Transverse colon (tissue), 4 donors: ENCODE measurements around the gene DCST1. TPM values are rescaled to one million over a fixed set of nuclear protein-coding genes. Genes with fewer than 3 reads are reported as not detected.

Experiments
- DNase-seq: peaks from one replicate; pipeline ENCODE4 v3.0.0-alpha.2; 2019
- H3K27ac ChIP-seq, 4 donors: fragments of 200-600 bp; sonication (generic); 2 replicates each; pipeline ENCODE4 v1.5.1; 2016 to 2018; ENCODE audit warnings: inconsistent platforms in 4 of 4
- H3K27me3 ChIP-seq: fragments of 200-600 bp; sonication (generic); 2 replicates; pipeline ENCODE4 v1.5.1; 2017; ENCODE audit warnings: inconsistent platforms
- H3K36me3 ChIP-seq, 4 donors: fragments of 200-600 bp; sonication (generic); 2 replicates each; pipeline ENCODE4 v1.5.1; 2017 to 2019; ENCODE audit warnings: inconsistent platforms in 4 of 4
- H3K4me1 ChIP-seq, 4 donors: fragments of 200-600 bp; sonication (generic); 2 replicates each; pipeline ENCODE4 v1.5.1; 2017 to 2020; ENCODE audit warnings: inconsistent platforms in 4 of 4
- H3K4me3 ChIP-seq, 4 donors: fragments of 200-600 bp; sonication (generic); 1 replicate in 1 of 4; 2 replicates in 3 of 4; pipeline versions ENCODE4 v1.5.1 to v1.6.1; 2017 to 2019; ENCODE audit warnings: inconsistent platforms in 4 of 4
- H3K9me3 ChIP-seq, 2 donors: fragments of 200-600 bp; sonication (generic); 2 replicates each; pipeline ENCODE4 v1.5.1; 2017 to 2019; ENCODE audit warnings: inconsistent platforms in 2 of 2
- EP300 ChIP-seq: sonication (generic); formaldehyde crosslinking; IDR thresholded peaks from one replicate; pipeline ENCODE4 v1.6.1; 2017; ENCODE audit warnings: antibody characterized with exemption, low read depth
- POLR2A ChIP-seq: fragments of 450-650 bp; IDR thresholded peaks from one replicate; pipeline ENCODE4 v1.6.1; 2016; ENCODE audit warnings: antibody characterized with exemption, mild to moderate bottlenecking, moderate library complexity
- POLR2AphosphoS5 ChIP-seq, 3 donors: sonication (generic); formaldehyde crosslinking; IDR thresholded peaks; one replicate each; pipeline ENCODE4 v1.6.1; 2016; ENCODE audit warnings: antibody characterized with exemption in 3 of 3
- WGBS, 2 donors: methylation state at CpG; one replicate each; pipeline ENCODE4 v1.1.5; 2018; ENCODE audit warnings: low coverage in 1 of 2; 5-methylcytosine and 5-hydroxymethylcytosine counted together
- in situ Hi-C, 4 donors: fragments of 200-750 bp; cut with MboI; loops; one replicate each; pipeline versions ENCODE4 v1.15.0 to v1.15.1; 2017; ENCODE audit warnings: low sequenced_read_pairs in 3 of 4, low pct_ligation_motif_present in 1 of 4, low pct_unique_long_range_greater_than_20kb in 1 of 4
- intact Hi-C: fragments of 100-400 bp; cut with DNase I; formaldehyde crosslinking; loops from one replicate; pipeline ENCODE4 v1.15.1; 2023; ENCODE audit warnings: low total_unique reads
- total RNA-seq, 4 donors: library from RNA; depleted of rRNA; stranded (reverse); fragments of >200 nt; gene quantifications; one replicate each; pipeline ENCODE4 v1.1.0, GENCODE V29; 2016
- TF ChIP-seq, protein P1 (sequence below), 5 experiments: fragments of 200-600 bp in 3 of 5; fragments of 450-650 bp in 2 of 5; sonication (generic) in 3 of 5; IDR thresholded peaks; 1 replicate in 2 of 5; 2 replicates in 3 of 5; pipeline ENCODE4 v1.5.1; 2016 to 2017; ENCODE audit warnings: antibody characterized with exemption in 5 of 5, inconsistent platforms in 3 of 5, mild to moderate bottlenecking in 2 of 5, moderate library complexity in 1 of 5

DCST1 gene
- total RNA-seq, 4 donors from 2014 or later = 0.32 to 0.41 TPM; not detected in 2

- peak; percentile 26 for DNase-seq
- intact Hi-C loops = no loop called here
- TF ChIP-seq, protein P1, sequence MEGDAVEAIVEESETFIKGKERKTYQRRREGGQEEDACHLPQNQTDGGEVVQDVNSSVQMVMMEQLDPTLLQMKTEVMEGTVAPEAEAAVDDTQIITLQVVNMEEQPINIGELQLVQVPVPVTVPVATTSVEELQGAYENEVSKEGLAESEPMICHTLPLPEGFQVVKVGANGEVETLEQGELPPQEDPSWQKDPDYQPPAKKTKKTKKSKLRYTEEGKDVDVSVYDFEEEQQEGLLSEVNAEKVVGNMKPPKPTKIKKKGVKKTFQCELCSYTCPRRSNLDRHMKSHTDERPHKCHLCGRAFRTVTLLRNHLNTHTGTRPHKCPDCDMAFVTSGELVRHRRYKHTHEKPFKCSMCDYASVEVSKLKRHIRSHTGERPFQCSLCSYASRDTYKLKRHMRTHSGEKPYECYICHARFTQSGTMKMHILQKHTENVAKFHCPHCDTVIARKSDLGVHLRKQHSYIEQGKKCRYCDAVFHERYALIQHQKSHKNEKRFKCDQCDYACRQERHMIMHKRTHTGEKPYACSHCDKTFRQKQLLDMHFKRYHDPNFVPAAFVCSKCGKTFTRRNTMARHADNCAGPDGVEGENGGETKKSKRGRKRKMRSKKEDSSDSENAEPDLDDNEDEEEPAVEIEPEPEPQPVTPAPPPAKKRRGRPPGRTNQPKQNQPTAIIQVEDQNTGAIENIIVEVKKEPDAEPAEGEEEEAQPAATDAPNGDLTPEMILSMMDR (IDR thresholded peaks at IDR 0.05) = no peak
- TF ChIP-seq POLR2AphosphoS5 (IDR thresholded peaks at IDR 0.05) = no peak
- no peak for TF ChIP-seq EP300
- TF ChIP-seq POLR2A = no peak
- H3K27ac ChIP-seq = peak overlapping the region; percentile 96 to 100 (median 98)
- H3K4me3 ChIP-seq = no peak overlapping the region
- H3K9me3 ChIP-seq = no peaks in the 10 kb centered on the region
- WGBS, 2 donors = 27 to 34% methylated on average over 2 to 8 of the region's 8 CpGs
- peaks cover 36 to 81% (median 70%) of the 10 kb centered on the region in 4 donors for H3K4me1 ChIP-seq
- H3K27me3 ChIP-seq = no peaks in the 10 kb centered on the region
- in situ Hi-C loops = no loop called here
- peaks cover 0 to 12% (median 2%) of the 10 kb centered on the region in 4 donors for H3K36me3 ChIP-seq
Observed at GRCh38 chr1:155013632-155014031, 20.0 kb upstream of the DCST1 start.

DNA sequence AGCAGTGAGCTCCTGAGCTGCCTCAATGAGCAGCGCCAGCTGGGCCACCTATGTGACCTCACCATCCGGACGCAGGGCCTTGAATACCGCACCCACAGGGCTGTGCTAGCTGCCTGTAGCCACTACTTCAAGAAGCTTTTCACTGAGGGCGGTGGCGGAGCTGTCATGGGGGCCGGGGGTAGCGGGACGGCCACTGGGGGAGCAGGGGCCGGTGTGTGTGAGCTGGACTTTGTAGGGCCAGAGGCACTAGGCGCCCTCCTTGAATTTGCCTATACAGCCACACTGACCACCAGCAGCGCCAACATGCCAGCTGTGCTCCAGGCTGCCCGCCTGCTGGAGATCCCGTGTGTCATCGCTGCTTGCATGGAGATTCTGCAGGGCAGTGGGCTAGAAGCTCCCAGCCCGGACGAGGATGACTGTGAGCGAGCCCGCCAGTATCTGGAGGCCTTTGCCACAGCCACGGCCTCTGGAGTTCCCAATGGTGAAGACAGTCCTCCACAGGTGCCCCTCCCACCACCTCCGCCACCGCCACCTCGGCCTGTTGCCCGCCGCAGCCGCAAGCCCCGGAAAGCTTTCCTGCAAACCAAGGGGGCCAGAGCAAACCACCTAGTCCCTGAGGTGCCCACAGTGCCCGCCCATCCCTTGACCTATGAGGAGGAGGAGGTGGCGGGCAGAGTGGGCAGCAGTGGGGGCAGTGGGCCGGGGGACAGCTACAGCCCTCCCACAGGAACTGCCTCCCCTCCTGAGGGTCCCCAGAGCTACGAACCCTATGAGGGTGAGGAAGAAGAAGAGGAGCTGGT, 18.7 kb upstream of the DCST1 start:
- TF ChIP-seq POLR2A (no peak), EP300 (no peak), POLR2AphosphoS5 (IDR thresholded peaks at IDR 0.05) (no peak)
- TF ChIP-seq, protein P1 (IDR thresholded peaks at IDR 0.05) = no peak
- Histone ChIP-seq H3K27ac (peak overlapping the region; percentile 85 to 96 (median 91)), H3K36me3 (peaks cover 0 to 12% (median 2%) of the 10 kb centered on the region in 4 donors), H3K9me3 (no peaks in the 10 kb centered on the region), H3K4me3 (no peak overlapping the region), H3K4me1 (peaks cover 36 to 68% (median 60%) of the 10 kb centered on the region in 4 donors), H3K27me3 (no peaks in the 10 kb centered on the region)
- 94% methylated on average over 29 of the region's 31 CpGs; no CpG with 5 or more reads in 1 of the 2 donors for WGBS, 2 donors
- DNase-seq = no peak
- in situ Hi-C loops = no loop called here
- intact Hi-C loops = no loop called here

DNA sequence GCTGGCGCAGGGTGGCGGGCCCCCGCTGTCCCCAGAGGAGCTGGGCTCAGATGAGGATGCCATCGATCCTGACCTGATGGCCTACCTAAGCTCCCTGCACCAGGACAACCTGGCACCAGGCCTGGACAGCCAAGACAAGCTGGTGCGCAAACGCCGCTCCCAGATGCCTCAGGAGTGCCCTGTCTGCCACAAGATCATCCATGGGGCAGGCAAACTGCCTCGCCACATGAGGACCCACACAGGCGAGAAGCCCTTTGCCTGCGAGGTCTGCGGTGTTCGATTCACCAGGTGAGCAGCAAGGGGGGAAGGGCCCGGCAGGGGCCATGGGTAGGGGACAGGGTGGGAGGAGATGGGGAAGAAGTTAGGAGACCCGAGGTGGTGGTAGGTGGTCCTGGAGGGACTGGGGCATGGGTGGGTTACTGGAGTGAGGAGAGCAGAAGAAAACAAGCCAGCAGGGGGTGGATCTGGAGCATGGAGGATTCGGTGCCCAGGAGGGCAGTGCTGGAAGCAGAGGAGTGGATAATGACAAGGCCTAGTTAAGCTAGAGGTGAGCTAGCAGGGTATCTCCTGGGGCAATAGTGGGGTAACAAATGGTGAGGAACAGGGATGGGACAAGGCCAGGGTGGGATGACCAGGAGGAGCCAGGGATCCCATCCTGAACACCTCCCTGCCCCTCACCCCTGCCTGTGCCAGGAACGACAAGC, 17.9 kb upstream of the DCST1 start:
- TF ChIP-seq POLR2AphosphoS5 (IDR thresholded peaks at IDR 0.05) = peak in 2 of 3 donors; percentile 25 to 44
- TF ChIP-seq POLR2A = no peak
- no peak for TF ChIP-seq EP300
- TF ChIP-seq, protein P1 (IDR thresholded peaks at IDR 0.05) = no peak
- Histone ChIP-seq H3K27me3 (no peaks in the 10 kb centered on the region), H3K4me1 (peaks cover 36 to 61% (median 52%) of the 10 kb centered on the region in 4 donors), H3K36me3 (peaks cover 0 to 12% (median 2%) of the 10 kb centered on the region in 4 donors), H3K4me3 (no peak overlapping the region), H3K9me3 (no peaks in the 10 kb centered on the region), H3K27ac (peak overlapping the region; percentile 85 to 96 (median 91))
- 76 to 86% methylated on average over 2 to 16 of the region's 16 CpGs for WGBS, 2 donors
- no peak for DNase-seq
- intact Hi-C loops (no loop called here), in situ Hi-C loops (no loop called here)

GRCh38 chr1:155016231-155016831, 17.3 kb upstream of the DCST1 start:
- WGBS, 2 donors = 68% methylated on average over 7 of the region's 26 CpGs; no CpG with 5 or more reads in 1 of the 2 donors
- in situ Hi-C loops (no loop called here), intact Hi-C loops (no loop called here)
- TF ChIP-seq POLR2AphosphoS5 (IDR thresholded peaks at IDR 0.05) (peak in 2 of 3 donors; percentile 26 to 53), POLR2A (no peak)
- peak overlapping the region; percentile 85 to 96 (median 91) for H3K27ac ChIP-seq
- H3K4me1 ChIP-seq = peaks cover 34 to 55% (median 46%) of the 10 kb centered on the region in 4 donors
- H3K4me3 ChIP-seq = peak overlapping the region in 2 of 4 donors; percentile 36 to 40
- H3K36me3 ChIP-seq = peaks cover 0 to 12% (median 2%) of the 10 kb centered on the region in 4 donors
- peak; percentile 67 for DNase-seq
- no peaks in the 10 kb centered on the region for H3K9me3 ChIP-seq
- no peaks in the 10 kb centered on the region for H3K27me3 ChIP-seq
